GM18526 (cell line): ENCODE measurements around the gene SYNDIG1L.

Experiments used
- POLR2A ChIP-seq: IDR thresholded peaks from 3 replicates; pipeline ENCODE4 v1.6.1; 2011; ENCODE audit not compliant: insufficient read length; ENCODE audit errors: extremely low read depth

Gene SYNDIG1L

GRCh38 chr14:74442757-74443156 is 16.7 kb upstream of the SYNDIG1L start:
- no peak for TF ChIP-seq POLR2A

- no peak for TF ChIP-seq POLR2A
Measured at GRCh38 chr14:74441113-74441512, 15.1 kb upstream of the SYNDIG1L start.

- TF ChIP-seq POLR2A = no peak
Measured at GRCh38 chr14:74438351-74438915, 12.4 kb upstream of the SYNDIG1L start.

GRCh38 chr14:74437496-74438053 is 11.6 kb upstream of the SYNDIG1L start:
- no peak for TF ChIP-seq POLR2A

GRCh38 chr14:74434294-74434693 is 8.3 kb upstream of the SYNDIG1L start:
- TF ChIP-seq POLR2A = no peak

- no peak for TF ChIP-seq POLR2A
Measured at GRCh38 chr14:74429991-74430390, 4.0 kb upstream of the SYNDIG1L start.

- no peak for TF ChIP-seq POLR2A
Measured at GRCh38 chr14:74429221-74429691, 3.2 kb upstream of the SYNDIG1L start.

GRCh38 chr14:74427651-74428050 is 1.6 kb upstream of the SYNDIG1L start:
- TF ChIP-seq POLR2A = no peak

- TF ChIP-seq POLR2A = no peak
Measured at GRCh38 chr14:74425525-74426201, 347 bp downstream of the SYNDIG1L start.

GRCh38 chr14:74424606-74425005 is 1.4 kb downstream of the SYNDIG1L start:
- no peak for TF ChIP-seq POLR2A

- TF ChIP-seq POLR2A = no peak
Measured at GRCh38 chr14:74423246-74423645, 2.8 kb downstream of the SYNDIG1L start.

GRCh38 chr14:74421981-74422380 is 4.0 kb downstream of the SYNDIG1L start:
- no peak for TF ChIP-seq POLR2A

- no peak for TF ChIP-seq POLR2A
Measured at GRCh38 chr14:74419086-74419485, 6.9 kb downstream of the SYNDIG1L start.

GRCh38 chr14:74418031-74418430 is 8.0 kb downstream of the SYNDIG1L start:
- no peak for TF ChIP-seq POLR2A

GRCh38 chr14:74417611-74418010 is 8.4 kb downstream of the SYNDIG1L start:
- no peak for TF ChIP-seq POLR2A

GRCh38 chr14:74417201-74417600 is 8.8 kb downstream of the SYNDIG1L start:
- TF ChIP-seq POLR2A = no peak

GRCh38 chr14:74415115-74415437 is 10.9 kb downstream of the SYNDIG1L start:
- no peak for TF ChIP-seq POLR2A
